HepG2 (cell line): Measurements from ENCODE around the gene P2RX1. TPM values are rescaled to one million over a fixed set of nuclear protein-coding genes. Genes with fewer than 3 reads are reported as not detected.
A peak's percentile ranks its signal among the peaks of the same experiment; 100 is the strongest.

ENCODE experiments used
- AGO1 ChIP-seq: fragments of 200-400 bp; formaldehyde crosslinking; IDR thresholded peaks from 2 replicates; pipeline ENCODE4 v1.6.1; 2017; ENCODE audit warnings: mild to moderate bottlenecking, low read depth, low read length, moderate library complexity; ENCODE audit not compliant: poor library complexity, severe bottlenecking
- ARID2 ChIP-seq: sonication (generic); formaldehyde crosslinking; IDR thresholded peaks from 2 replicates; pipeline ENCODE4 v1.8.1; 2022; ENCODE audit warnings: mild to moderate bottlenecking, missing genetic modification reagents, borderline replicate concordance
- DNMT3B ChIP-seq: conservative IDR thresholded peaks from 2 replicates; pipeline ENCODE4 v1.6.1; 2016; ENCODE audit warnings: missing biosample characterization, control low read depth
- ELF3 ChIP-seq: IDR thresholded peaks from 2 replicates; pipeline ENCODE4 v1.6.1; 2016; ENCODE audit warnings: missing genetic modification reagents, missing compliant biosample characterization
- FOSL2 ChIP-seq: sonication (generic); formaldehyde crosslinking; IDR thresholded peaks from 2 replicates; pipeline ENCODE4 v1.4.0; 2020; ENCODE audit warnings: missing genetic modification reagents
- FUBP1 ChIP-seq: sonication (generic); formaldehyde crosslinking; IDR thresholded peaks from 2 replicates; pipeline ENCODE4 v1.5.1; 2020; ENCODE audit warnings: missing genetic modification reagents, mild to moderate bottlenecking, borderline replicate concordance
- HCFC1 ChIP-seq: fragments of 150-350 bp; IDR thresholded peaks from 2 replicates; pipeline ENCODE4 v1.6.1; 2014; ENCODE audit warnings: low read depth, low read length
- KDM5A ChIP-seq: fragments of 200-600 bp; sonication (generic); IDR thresholded peaks from 2 replicates; pipeline ENCODE4 v1.7.0; 2018; ENCODE audit warnings: antibody characterized with exemption, mild to moderate bottlenecking, low read length, borderline replicate concordance
- KLF6 ChIP-seq: IDR thresholded peaks from 2 replicates; pipeline ENCODE4 v1.8.0; 2016; ENCODE audit warnings: missing biosample characterization, missing genetic modification reagents
- KLF9 ChIP-seq: IDR thresholded peaks from 2 replicates; pipeline ENCODE4 v1.6.1; 2016; ENCODE audit warnings: low read depth
- NONO ChIP-seq, 2 experiments: fragments of 450-650 bp in 1 of 2; sonication (generic) in 1 of 2; formaldehyde crosslinking in 1 of 2; IDR thresholded peaks in 1 of 2; conservative IDR thresholded peaks in 1 of 2; 2 replicates each; pipeline versions ENCODE4 v1.6.1 to v1.8.0; 2017 to 2022; ENCODE audit warnings: mild to moderate bottlenecking in 1 of 2, missing genetic modification reagents in 1 of 2, moderate library complexity in 1 of 2
- POLR2G ChIP-seq: fragments of 200-400 bp; formaldehyde crosslinking; IDR thresholded peaks from 2 replicates; pipeline ENCODE4 v1.6.1; 2018; ENCODE audit warnings: mild to moderate bottlenecking, low read depth, low read length, moderate library complexity
- RARG ChIP-seq: sonication (generic); formaldehyde crosslinking; IDR thresholded peaks from 2 replicates; pipeline ENCODE4 v1.4.0; 2020; ENCODE audit warnings: low read depth, mild to moderate bottlenecking, missing genetic modification reagents
- REST ChIP-seq, 2 experiments: IDR thresholded peaks; 2 replicates each; pipeline ENCODE4 v1.6.1; 2011 to 2012; ENCODE audit warnings: low read length in 2 of 2, borderline replicate concordance in 1 of 2, low read depth in 1 of 2, mild to moderate bottlenecking in 1 of 2, moderate library complexity in 1 of 2
- SOX13 ChIP-seq, 3 experiments: fragments of 450-650 bp in 1 of 3; sonication (generic) in 1 of 3; formaldehyde crosslinking in 1 of 3; IDR thresholded peaks in 2 of 3; conservative IDR thresholded peaks in 1 of 3; 2 replicates each; pipeline versions ENCODE4 v1.5.0 to v1.6.1; 2016 to 2020; ENCODE audit warnings: antibody characterized with exemption in 1 of 3, mild to moderate bottlenecking in 1 of 3, missing compliant biosample characterization in 1 of 3, missing genetic modification reagents in 1 of 3, moderate library complexity in 1 of 3
- SP4 ChIP-seq: sonication (generic); formaldehyde crosslinking; IDR thresholded peaks from 2 replicates; pipeline ENCODE4 v1.8.1; 2023; ENCODE audit warnings: mild to moderate bottlenecking, missing genetic modification reagents
- STAG1 ChIP-seq: sonication (generic); formaldehyde crosslinking; IDR thresholded peaks from 2 replicates; pipeline ENCODE4 v1.4.0; 2020; ENCODE audit warnings: missing genetic modification reagents
- TGIF2 ChIP-seq: IDR thresholded peaks from 2 replicates; pipeline ENCODE4 v1.6.1; 2016; ENCODE audit warnings: control low read depth, missing compliant biosample characterization
- ZBTB34 ChIP-seq: sonication (generic); formaldehyde crosslinking; IDR thresholded peaks from 2 replicates; pipeline ENCODE4 v1.8.0; 2022; ENCODE audit warnings: mild to moderate bottlenecking, missing genetic modification reagents
- ZEB1 ChIP-seq: IDR thresholded peaks from 2 replicates; pipeline ENCODE4 v1.6.1; 2012; ENCODE audit warnings: mild to moderate bottlenecking, low read depth, inconsistent platforms; ENCODE audit not compliant: insufficient replicate concordance
- ZNF761 ChIP-seq: sonication (generic); formaldehyde crosslinking; conservative IDR thresholded peaks from 2 replicates; pipeline ENCODE4 v1.4.0; 2020; ENCODE audit warnings: mild to moderate bottlenecking, missing genetic modification reagents
- ZNF776 ChIP-seq: sonication (generic); formaldehyde crosslinking; IDR thresholded peaks from 2 replicates; pipeline ENCODE4 v1.4.0; 2020; ENCODE audit warnings: mild to moderate bottlenecking, missing genetic modification reagents
- polyA plus RNA-seq, 8 experiments: library from polyadenylated mRNA; depleted of rRNA in 3 of 8; stranded (reverse) in 7 of 8; unstranded in 1 of 8; fragments of >200 nt; fragmentation: Illumina TruSeq in 4 of 8; extraction: Trizol in 4 of 8; gene quantifications; 2 replicates each; pipeline versions ENCODE4 v1.2.1 to v1.2.3, GENCODE V29; 2011 to 2016; ENCODE audit warnings: low read depth in 4 of 8, missing spikeins in 1 of 8, mixed read lengths in 1 of 8; ENCODE audit not compliant: insufficient read depth in 1 of 8
- total RNA-seq, 5 experiments: library from RNA; depleted of rRNA; stranded (reverse); fragments of >200 nt; fragmentation: Illumina TruSeq; extraction: Trizol; gene quantifications; 2 replicates each; pipeline ENCODE4 v1.2.3, GENCODE V29; 2016; ENCODE audit warnings: low read depth in 1 of 5

P2RX1 gene
- total and polyA plus RNA-seq, 2 of the 13 experiments (the other 11 are each of a cell fraction or from before 2014, with no cell fraction given) = 0.04 to 0.50 TPM

- 0 out of 2 replicates have a peak, but pooled peaks have one; percentile 27 for TF ChIP-seq POLR2G
- TF ChIP-seq DNMT3B (CRISPR knock-in tag) = no peak
- no peak for TF ChIP-seq REST (IDR thresholded peaks at IDR 0.05; ENCODE audit: borderline replicate concordance in 1 of 2, low read depth in 1 of 2, low read length in 2 of 2)
- no peak for TF ChIP-seq KLF6 (CRISPR knock-in tag)
- no peak for TF ChIP-seq KDM5A
- TF ChIP-seq SP4 (CRISPR knock-in tag) = no peak
- TF ChIP-seq ZBTB34 (CRISPR knock-in tag) = no peak
- TF ChIP-seq FOSL2 (CRISPR knock-in tag) = 0 out of 2 replicates have a peak, but pooled peaks have one; percentile 7
- TF ChIP-seq SOX13 (IDR thresholded peaks at IDR 0.05) = no peak
- no peak for TF ChIP-seq SOX13 (CRISPR knock-in tag; conservative IDR thresholded peaks at IDR 0.05 in 1 of 2, IDR thresholded peaks at IDR 0.05 in 1 of 2)
- no peak for TF ChIP-seq FUBP1 (CRISPR knock-in tag)
- no peak for TF ChIP-seq AGO1
- TF ChIP-seq ELF3 (CRISPR knock-in tag) = no peak
- TF ChIP-seq ZEB1 = no peak
- TF ChIP-seq STAG1 (CRISPR knock-in tag) = no peak
- no peak for TF ChIP-seq ARID2
- TF ChIP-seq KLF9 = no peak
- TF ChIP-seq TGIF2 (CRISPR knock-in tag) = 0 out of 2 replicates have a peak, but pooled peaks have one; percentile 41
- no peak for TF ChIP-seq HCFC1
- no peak for TF ChIP-seq ZNF761 (CRISPR knock-in tag)
- TF ChIP-seq ZNF776 (CRISPR knock-in tag) = no peak
- no peak for TF ChIP-seq RARG (CRISPR knock-in tag)
- TF ChIP-seq NONO (IDR thresholded peaks at IDR 0.05) = no peak
- no peak for TF ChIP-seq NONO (CRISPR knock-in tag; conservative IDR thresholded peaks at IDR 0.05)
Measured at GRCh38 chr17:3903881-3904290, 12.4 kb downstream of the P2RX1 start (continued).
